COR-L47 (cell line): ENCODE results near the gene KCNA10.

Source experiments
- DNase-seq: peaks from one replicate; lab custom pipeline; 2025; lab: John Stamatoyannopoulos, UW

Gene KCNA10

DNA sequence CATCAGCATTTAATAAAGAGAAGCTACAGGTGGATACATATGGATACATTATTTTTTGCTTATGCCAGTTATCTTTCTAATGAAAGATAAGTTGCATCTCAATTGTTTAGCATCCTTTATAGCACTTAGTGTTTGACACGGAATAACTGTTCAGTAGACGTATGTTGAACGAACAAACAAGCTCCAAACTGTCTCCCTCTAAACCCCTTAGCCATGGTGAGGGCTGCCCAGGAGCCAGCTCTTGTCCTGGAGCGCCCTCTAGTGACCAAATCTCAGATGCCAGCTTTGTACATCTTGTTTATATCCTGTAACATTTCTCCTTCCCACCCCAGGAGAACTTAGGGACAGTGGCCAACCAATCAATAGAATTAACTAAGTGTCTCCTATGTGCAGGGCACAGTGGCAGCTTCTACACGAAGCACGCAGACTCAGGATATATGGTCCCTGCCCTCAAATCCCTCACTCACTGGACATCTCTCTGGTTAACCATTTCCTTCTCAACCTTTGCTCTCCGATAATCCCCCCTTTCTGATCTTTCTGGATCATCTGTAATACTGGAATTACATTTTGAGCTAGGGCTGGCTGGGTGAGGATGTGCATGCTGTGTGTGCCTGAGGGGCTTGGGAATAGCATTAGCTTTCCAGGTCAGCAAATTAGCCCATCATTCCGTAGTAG, 22.9 kb downstream of the KCNA10 start:
- peak; percentile 69 for DNase-seq

DNA sequence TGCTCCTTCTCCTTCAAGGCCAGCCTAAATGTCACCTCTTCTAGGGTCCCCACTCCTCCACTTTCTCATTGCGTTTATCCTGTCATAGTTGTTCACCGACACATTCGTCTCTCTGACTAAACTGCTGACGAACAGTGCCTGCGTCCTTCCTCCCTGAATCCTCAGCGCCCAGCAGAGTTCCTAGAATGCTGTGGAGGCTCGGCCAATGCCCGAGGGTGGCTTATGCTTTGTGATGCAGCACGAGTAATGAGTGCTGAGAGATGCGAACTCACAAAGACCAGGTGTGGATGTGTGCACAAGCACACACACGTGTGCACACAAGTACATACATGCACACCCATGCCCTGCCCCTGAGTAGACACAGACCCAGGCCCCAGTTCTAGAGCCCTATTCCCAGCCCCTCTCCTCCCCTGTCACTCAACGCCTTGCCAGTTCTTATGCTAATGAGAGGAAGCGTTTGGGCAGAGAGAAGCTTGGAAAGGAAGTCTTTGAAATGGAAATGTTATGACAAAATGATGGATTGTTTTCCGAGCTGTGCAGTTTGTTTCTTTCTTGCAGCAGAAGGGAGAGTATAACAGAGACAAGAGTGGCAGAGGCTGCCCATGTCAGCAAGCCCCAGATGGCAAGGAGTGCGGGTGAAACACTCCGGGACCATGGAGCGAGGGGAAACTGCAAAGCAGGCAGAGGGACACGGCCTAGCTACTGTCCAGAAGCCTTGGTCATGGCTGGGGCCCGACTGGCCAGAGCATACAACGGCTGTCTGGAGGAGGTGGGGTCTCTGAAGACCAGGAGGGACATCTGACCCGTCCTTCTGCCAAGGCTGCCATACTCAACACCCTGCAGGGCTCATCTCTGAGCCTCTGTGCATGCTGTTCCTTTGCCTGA, 24.2 kb downstream of the KCNA10 start:
- DNase-seq: no peak

DNA sequence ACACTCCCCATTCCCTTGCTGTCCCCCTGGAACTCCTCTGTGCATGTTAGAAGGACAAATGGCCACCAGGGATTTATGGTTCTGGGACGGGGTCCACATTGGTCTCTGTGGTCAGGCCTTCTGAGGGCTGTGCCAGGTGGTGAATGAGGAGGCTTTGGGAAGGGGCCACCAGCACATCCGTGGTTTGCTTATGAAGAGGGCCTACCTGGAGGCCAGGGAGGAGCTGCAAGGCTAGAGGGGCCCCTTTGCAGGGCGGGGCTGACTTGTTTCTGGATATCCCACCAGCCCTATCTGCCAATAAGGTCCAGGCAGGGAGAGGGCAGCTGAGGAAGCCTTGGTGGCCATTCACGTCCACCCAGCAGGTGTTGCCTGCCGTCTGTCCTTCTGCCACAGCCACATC, 24.9 kb downstream of the KCNA10 start:
- no peak for DNase-seq

DNA sequence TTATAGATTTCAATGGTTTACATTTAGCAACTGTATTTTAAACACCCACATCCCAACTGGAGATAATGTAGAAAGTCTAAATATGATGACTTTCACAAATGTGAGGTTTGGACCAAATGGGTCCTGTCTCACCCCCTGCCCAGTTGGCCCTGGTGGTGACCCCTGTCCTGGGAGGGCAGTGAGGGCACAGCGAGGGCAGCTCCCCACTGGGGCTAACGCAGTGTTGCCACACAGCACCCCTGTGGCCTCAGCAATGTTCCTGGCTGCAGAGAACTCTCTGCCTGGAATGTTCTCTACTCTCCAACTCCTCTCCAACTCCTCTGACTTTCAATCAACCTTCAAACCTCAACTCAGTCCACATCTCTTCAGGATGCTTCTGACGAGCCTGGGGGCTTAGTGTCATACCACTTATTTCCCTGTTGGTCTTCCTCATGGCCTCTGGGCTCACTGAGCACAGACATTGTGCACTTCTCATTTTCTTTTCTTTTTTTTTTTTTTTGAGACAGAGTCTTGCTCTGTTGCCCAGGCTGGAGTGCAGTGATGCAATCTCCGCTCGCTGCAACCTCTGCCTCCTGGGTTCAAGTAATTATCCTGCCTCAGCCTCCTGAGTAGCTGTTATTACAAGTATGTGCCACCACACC, 25.8 kb downstream of the KCNA10 start:
- no peak for DNase-seq

DNA sequence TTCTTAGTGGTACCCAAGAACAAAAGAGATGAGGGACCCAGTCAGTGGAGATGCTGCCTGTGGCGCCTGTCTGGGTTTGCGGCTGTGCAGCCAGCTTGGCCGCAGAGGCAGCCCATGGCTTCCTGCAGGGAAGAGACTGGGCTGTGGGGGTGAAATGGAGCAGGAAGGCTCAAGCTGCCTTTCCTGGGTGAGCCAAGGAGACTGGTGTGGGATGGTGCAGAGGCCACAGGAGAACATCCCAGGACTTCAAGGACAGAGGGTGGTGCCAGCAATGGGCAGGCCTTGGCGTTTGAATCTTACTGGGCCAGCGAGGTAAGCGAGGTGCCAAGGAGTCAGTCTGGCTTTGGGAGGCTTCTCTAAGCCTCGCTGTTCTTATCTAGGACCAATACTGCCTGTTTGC, 26.4 kb downstream of the KCNA10 start:
- no peak for DNase-seq

DNA sequence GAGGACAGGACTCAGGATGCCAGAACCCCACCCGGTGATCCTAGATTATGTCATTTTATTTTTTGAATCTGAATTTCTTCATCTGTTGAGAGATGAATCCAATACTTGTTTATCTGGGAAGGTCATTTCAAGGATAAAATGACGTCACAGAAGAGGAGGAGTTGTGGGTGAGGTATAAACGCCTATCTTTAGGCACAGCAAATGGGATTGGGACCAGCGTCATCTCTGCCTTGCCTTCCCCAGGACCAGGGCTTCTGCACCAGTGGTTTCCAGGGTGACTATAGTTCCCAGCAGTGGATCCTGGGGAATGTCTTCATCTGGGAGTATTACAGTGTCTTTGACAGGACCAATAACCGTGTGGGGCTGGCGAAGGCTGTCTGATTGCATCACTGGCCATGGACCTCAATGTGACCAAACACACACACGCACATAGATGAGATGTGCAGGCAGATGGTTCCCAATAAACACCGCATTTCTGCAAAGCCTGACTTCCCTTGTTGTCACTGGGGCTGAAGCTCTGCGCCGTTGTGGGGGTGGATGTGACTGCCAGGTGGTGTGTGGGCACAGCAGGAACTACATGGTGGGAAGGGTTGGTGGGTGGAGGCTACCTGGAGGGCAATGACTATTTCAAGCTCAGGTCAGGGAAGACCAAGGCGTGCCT, 28.1 kb downstream of the KCNA10 start:
- peak; percentile 12 for DNase-seq

DNA sequence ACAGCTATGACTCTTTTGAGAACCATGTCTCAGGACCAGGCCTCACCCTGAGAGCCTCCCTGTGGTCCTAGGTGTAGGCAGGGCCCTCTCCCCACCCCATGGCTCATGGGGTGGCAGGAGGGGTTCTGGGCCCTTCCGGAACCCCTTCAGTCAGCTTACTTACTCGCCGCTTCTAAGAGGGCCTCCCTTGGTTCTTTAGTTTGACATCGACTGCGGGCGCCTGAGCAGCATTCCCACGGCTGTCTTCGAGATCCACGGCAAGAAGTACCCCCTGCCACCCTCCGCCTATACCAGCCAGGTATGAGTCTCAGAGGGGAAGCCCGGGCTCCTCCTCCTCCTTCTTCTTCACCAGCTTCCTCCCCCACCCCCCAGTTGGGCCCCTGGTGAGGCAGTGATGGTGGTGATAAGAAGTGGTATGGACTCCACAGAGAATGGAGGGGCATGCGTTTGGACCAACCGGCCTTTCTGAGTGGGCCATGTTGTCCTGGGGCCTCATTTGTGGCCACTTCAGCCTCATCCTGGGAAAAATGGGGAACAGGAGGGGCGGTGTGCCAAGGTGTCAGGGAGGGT, 28.9 kb downstream of the KCNA10 start:
- DNase-seq: no peak

DNA sequence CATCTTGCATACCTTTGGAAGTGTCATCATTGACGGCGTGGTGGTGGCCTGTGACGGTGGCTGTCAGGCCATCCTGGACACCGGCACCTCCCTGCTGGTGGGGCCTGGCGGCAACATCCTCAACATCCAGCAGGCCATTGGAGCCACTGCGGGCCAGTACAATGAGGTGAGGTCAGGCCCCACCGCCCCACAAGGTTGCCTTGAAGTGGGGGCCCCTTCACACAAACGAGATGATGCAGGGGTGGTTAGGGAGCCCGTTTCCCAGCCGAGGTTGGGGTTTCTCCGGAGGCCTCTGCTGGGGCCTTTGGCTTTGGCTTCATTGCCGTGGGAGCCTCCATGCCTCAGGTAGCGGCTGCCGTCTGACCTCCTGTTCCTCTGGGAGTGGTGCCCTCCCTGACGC, 29.6 kb downstream of the KCNA10 start:
- DNase-seq: no peak

DNA sequence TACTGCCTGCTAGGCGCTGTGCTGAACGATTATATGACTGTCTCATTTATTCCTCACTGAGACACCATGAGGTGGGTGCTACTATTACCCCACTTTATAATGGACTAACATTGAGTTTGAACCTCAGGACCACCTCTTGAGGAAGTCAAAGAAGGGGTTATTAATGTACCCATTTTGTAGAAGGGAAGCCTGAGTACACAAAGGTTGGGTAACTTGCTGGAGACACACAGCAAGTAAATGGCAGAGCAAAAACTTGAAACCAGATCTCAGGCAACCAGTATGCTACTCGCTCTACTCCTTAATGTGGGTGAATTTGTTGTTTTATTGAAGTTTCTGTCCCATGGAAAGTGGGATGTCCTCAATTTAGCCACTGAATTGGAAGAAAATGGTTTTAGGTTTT, 30.1 kb downstream of the KCNA10 start:
- no peak for DNase-seq

DNA sequence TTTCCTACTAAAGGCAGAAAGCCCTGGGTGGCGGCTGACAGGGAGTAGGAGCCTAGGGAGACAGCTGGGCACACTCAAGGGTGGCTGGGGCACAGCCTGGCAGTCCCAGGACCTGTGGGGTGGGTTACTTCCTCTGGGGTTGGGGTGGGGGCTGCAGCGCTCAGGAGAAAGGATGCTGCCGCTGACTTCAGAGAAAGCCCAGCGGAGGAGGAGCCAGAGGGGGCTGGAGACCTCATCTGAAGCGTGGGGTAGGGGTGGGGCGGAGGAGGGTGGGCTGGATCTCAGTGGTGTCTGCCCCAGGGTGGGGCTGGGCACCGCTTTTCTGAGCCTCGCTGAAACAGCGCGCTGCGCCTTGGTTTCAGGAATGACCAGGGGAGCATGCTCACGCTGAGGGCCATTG, 30.8 kb downstream of the KCNA10 start:
- no peak for DNase-seq

DNA sequence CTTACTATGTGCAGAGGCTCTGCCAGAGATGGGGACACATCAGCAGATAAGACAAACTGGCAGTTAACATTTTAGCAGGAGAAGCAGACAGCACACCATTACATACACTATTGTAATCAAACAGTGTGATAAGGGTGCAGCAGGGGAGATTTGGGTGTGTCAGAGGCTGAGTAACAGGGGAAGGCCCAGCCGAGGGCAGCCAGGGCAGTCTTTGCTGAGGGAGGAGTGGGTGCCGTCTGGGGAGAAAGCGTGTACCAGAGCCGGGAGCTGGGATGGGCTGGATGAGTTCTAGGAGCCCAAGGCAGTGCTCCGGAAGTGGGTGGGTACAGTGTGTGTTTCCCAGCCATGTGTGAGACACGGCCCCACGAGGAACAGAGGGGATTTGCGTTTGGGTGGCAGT, 31.2 kb downstream of the KCNA10 start:
- DNase-seq: no peak

DNA sequence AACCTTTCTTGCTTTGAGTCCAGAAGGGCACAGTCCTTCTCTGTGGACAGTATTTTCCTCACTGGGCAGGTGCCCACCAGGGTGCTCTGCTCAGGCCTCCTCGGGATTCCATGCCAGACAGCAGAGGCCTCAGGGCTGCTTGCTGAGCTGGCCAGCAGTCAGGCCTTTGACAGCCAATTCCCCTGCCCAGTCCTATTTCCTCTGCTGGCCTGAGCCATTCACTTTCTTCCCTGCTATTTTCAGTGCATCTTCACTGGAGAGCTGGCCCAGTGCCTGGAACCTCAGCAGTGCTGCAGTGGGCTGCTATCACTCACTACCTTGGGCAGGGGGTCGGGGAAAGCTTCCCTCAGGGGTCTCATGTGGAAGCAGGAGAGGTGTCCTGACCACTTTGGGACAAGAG, 33.2 kb downstream of the KCNA10 start:
- DNase-seq: no peak

DNA sequence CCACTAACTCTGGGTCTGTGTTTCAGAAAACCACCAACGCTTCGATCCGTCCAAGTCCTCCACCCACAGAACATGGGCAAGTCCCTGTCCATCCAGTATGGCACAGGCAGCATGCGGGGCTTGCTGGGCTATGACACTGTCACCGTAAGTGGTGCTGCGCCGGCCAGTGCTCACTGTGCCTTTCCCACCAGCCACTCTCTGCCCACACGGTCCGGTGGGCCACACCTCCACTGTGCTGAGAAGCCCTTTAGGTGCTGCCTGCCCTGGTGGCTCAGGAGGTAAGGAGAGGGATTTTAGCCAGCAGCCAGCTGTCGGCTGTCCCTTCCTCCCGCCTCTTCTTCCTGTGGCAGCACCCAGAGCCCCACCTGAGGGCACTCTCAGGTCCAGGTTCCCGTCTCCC, 34.2 kb downstream of the KCNA10 start:
- no peak for DNase-seq

DNA sequence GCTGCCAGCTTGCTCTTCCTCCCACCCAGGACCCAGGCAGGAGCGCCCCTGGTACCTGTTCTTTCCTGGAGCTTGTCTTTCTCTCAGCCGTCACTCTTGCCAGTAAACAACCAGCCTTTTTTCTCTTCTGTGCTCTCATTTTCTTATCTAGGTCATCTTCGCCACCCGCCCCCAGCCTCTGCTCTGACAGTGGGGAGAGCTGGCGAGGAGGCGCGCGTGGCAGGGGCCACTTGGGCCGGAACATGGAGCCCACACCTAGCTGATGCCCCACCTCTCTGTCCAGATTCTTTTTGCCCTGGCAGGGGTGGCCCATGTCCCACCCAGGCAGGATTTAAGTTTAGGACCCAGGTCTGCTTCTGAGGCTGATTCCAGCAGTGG, 35.7 kb downstream of the KCNA10 start:
- DNase-seq: no peak

DNA sequence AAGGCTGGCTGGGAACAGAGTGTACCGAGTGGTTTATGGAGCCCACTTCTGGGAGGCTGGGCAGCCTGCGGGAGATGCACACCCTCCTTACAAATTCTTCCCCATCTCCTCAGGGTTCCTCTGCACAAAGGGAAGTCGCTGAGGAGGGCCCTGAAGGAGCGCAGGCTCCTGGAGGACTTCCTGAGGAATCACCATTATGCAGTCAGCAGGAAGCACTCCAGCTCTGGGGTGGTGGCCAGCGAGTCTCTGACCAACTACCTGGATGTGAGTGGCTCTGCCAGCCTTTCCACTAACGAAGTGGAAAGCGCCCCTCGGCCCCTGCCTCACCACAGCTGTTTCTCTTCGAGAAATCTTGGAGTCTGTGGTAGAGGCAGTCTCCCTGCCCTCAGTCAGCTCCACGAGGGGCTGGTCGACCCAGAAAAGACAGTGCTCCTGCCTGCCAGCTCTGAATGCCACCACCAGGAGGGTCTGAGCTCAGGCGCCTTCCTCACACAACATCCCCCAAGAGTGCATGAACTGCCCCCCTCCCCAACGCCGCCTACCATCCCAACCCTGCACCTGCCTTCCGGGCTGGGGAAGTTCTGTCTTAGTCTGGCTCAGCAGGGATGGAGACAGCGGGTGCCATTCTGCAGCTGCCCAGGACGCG, 36.2 kb downstream of the KCNA10 start:
- peak; percentile 49 for DNase-seq

DNA sequence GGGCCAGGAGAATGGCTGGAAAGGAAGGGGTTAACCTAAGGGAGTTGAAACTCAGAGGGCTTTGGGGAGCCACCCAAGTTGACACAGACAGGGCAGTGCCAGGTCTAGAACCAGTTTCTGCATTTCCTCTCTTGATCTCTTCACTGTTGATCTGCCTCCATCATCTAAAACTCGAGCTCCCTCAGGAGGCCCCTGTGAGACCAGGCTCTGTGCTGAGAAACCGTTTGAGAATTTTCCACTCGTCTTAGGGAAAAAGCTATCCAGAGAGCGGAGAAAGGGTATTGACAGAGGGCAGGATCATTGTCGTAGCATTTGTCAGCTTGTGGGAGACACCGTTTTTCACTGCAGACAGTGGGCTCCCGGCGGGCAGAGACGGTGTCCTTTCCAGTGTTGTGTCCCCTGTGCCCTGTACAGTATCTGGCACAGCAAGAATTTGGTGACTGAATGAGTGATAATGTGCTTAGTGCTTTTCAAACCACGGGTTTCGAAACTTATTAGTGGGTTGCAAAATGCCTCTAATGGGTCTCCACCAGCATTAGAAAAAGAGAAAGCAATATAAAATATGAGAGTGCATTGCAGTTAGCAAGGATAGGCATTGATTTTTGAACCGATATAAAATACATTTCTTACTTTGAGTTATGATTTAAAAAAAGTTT, 36.9 kb downstream of the KCNA10 start:
- DNase-seq: no peak

DNA sequence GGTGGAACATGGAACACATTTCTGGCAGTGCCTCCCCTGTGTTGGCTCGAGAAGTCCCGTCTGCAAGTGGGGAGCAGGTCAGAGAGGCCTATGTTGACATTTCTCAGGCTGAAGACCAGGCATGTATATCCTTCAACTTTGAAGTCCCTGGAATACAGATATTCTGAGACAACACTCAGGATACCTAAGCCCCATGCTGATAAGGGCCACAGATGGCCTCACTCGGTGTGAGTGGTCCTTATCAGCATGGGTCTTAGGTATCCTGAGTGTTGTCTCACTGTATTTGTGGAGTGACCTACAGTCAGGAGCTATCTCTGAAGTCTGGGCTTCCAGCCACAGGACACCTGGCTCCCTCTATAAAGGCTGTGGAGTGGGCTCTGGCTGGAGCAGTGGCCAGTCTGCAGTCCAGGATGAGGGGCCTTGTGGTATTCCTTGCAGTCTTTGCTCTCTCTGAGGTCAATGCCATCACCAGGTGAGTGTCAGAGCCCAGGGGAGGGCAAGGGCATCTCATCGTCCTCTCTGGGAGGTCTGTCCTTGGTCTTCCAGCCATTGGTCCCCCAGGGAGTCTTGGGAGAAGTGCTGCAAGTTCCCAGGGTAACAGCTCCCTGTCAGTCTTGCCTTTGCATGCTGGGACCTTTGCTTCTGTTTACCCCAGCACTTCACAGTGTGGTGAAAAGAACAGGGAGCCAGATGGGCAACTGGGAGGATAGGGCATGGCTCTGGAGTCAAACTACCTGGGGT, 38.4 kb downstream of the KCNA10 start:
- DNase-seq: no peak

DNA sequence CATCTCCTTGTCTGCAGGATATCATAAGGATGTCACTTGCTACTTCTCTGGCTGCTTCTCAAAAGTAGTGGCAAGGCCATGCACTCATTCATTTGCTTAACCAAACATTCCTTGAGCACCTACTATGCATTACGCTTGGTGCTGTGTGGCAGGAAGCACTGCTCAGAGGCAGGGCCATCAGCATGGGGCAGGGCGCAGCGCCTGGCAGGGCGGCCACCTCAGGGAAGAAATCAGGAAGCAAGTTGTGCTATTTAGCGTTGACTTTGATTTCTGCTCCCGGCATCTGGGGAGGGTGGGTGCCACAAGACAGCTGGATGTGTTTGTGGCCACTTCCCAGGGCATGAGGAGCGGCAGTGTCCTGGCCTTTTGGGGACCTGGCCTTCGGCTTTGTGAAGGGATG, 40.1 kb downstream of the KCNA10 start:
- DNase-seq: no peak

DNA sequence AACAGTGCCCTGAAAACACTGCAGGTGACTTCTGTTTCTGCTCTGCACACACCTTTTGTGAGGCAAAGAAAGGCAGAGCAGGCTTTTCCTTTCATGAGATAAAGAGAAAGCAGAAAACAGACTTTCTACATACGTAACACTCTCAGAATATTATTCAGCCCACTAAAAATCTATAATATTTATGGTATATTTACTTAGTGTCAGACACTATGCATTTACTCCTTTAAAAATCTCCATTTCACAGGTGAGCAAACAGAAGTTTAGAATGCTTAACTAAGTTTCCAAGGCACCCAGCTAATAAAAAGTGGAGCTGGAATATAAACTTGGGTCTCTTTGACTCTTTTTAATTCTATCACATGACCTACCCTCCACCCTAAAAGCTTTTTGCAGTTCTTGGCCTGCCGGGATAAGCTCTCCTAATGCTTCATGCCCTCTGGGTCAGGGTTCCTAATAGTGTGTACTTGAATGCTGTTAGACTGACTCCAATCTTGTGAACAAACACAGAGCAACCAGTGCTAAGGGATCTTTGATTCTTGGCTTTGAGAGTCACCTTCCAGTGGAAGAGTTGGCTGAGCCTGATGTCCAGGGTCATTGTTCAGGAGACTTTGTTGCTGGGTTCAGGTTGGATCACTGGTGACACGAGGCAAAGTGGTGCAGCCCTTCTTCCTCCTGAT, 40.9 kb downstream of the KCNA10 start:
- no peak for DNase-seq

DNA sequence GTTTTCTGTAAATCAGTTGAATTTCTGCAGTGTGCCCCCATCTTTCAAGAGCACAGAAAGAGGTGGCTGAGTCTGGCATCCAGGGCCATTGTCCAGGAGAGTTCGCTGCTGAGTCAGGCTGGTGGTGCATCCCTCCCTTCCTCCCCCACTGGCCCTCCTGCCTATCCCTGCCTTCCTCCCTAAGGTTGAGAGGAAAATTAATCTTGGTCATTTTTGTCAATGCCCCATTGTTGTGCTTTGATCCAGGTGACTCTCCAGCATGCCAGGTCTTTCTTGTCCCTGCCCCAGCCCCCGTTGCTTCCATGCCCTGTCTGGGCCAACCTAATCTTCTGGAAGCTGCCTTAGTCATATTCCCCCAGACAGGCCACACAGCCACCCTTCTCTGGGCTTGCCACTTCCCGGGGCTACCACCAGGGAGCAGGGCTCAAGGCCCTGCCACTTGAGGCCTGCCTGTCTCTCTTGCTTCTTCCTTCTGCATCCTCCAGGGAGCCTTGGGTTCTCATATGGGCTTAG, 41.5 kb downstream of the KCNA10 start:
- DNase-seq: no peak
